ENCODE data around the gene DCDC2C.

GRCh38 chr2:3753561-3753960 lies 50.2 kb downstream of the DCDC2C start:
- no peak for TF ChIP-seq CTCF (IDR thresholded peaks at IDR 0.05)
- no peak for TF ChIP-seq POLR2A (IDR thresholded peaks at IDR 0.05)
